ENCODE data around the gene TTI1. TPM values are rescaled to one million over a fixed set of nuclear protein-coding genes. Genes with fewer than 3 reads are reported as not detected.

The TTI1 gene
- total and polyA plus RNA-seq, 2 experiments from 2014 or later: 15.1 TPM

- Histone ChIP-seq H3K4me2 (peak overlapping the region; percentile 37), H3K9me2 (replicated peaks; ENCODE audit: insufficient read depth) (no peaks in the 10 kb centered on the region), H2AFZ (no peak overlapping the region), H3K4me3 (no peak overlapping the region), H3K27me3 (no peaks in the 10 kb centered on the region), H4K20me1 (ENCODE audit: insufficient read depth, poor library complexity, severe bottlenecking) (no peaks in the 10 kb centered on the region), H3K4me1 (ENCODE audit: insufficient read depth) (peaks cover 38% of the 10 kb centered on the region), H3K27ac (peak overlapping the region; percentile 81), H3K79me2 (peaks cover 39% of the 10 kb centered on the region), H3K9me3 (ENCODE audit: low read depth) (no peaks in the 10 kb centered on the region), H3K36me3 (replicated peaks; ENCODE audit: insufficient read depth, low read depth) (peaks cover 12% of the 10 kb centered on the region)
- no peak for DNase-seq (ENCODE audit: low spot score)
- WGBS (ENCODE audit: low lambda C conversion rate, missing lambda C conversion rate): 60% methylated on average over 3 of the region's 3 CpGs
- TF ChIP-seq EZH2phosphoT487 (IDR thresholded peaks at IDR 0.05; ENCODE audit: low read depth, severe bottlenecking, unreplicated experiment): no peak
- TF ChIP-seq EZH2 (IDR thresholded peaks at IDR 0.05; ENCODE audit: borderline replicate concordance): no peak
- TF ChIP-seq CTCF (IDR thresholded peaks at IDR 0.05; ENCODE audit: poor library complexity): no peak
Measured at GRCh38 chr20:38075161-38075998, 42.1 kb upstream of the TTI1 start.

- Histone ChIP-seq H3K79me2 (peaks cover 21% of the 10 kb centered on the region), H3K4me1 (ENCODE audit: insufficient read depth) (peaks cover 38% of the 10 kb centered on the region), H3K9me2 (replicated peaks; ENCODE audit: insufficient read depth) (no peaks in the 10 kb centered on the region), H4K20me1 (ENCODE audit: insufficient read depth, poor library complexity, severe bottlenecking) (no peaks in the 10 kb centered on the region), H3K4me2 (peak overlapping the region; percentile 22), H3K27me3 (no peaks in the 10 kb centered on the region), H3K27ac (peak overlapping the region; percentile 81), H3K9me3 (ENCODE audit: low read depth) (no peaks in the 10 kb centered on the region), H3K4me3 (no peak overlapping the region), H2AFZ (no peak overlapping the region), H3K36me3 (replicated peaks; ENCODE audit: insufficient read depth, low read depth) (peaks cover 5% of the 10 kb centered on the region)
- TF ChIP-seq EZH2 (IDR thresholded peaks at IDR 0.05; ENCODE audit: borderline replicate concordance) (no peak), EZH2phosphoT487 (IDR thresholded peaks at IDR 0.05; ENCODE audit: low read depth, severe bottlenecking, unreplicated experiment) (no peak), CTCF (IDR thresholded peaks at IDR 0.05; ENCODE audit: poor library complexity) (peak; percentile 70)
- DNase-seq (ENCODE audit: low spot score): peak; percentile 60
- WGBS (ENCODE audit: low lambda C conversion rate, missing lambda C conversion rate): 61% methylated on average over 5 of the region's 5 CpGs
Measured at GRCh38 chr20:38073307-38074071, 40.2 kb upstream of the TTI1 start.

- peaks cover 16% of the 10 kb centered on the region for H3K79me2 ChIP-seq
- no peak overlapping the region for H3K4me2 ChIP-seq
- H3K9me2 ChIP-seq (replicated peaks; ENCODE audit: insufficient read depth): no peaks in the 10 kb centered on the region
- no peaks in the 10 kb centered on the region for H3K27me3 ChIP-seq
- H4K20me1 ChIP-seq (ENCODE audit: insufficient read depth, poor library complexity, severe bottlenecking): no peaks in the 10 kb centered on the region
- no peak for DNase-seq (ENCODE audit: low spot score)
- H3K9me3 ChIP-seq (ENCODE audit: low read depth): no peaks in the 10 kb centered on the region
- TF ChIP-seq EZH2phosphoT487 (IDR thresholded peaks at IDR 0.05; ENCODE audit: low read depth, severe bottlenecking, unreplicated experiment) (no peak), EZH2 (IDR thresholded peaks at IDR 0.05; ENCODE audit: borderline replicate concordance) (no peak), CTCF (IDR thresholded peaks at IDR 0.05; ENCODE audit: poor library complexity) (no peak)
- H3K27ac ChIP-seq: peak overlapping the region; percentile 81
- WGBS (ENCODE audit: low lambda C conversion rate, missing lambda C conversion rate): 79% methylated on average over 1 of the region's 1 CpG
- H3K4me1 ChIP-seq (ENCODE audit: insufficient read depth): peaks cover 38% of the 10 kb centered on the region
- H3K36me3 ChIP-seq (replicated peaks; ENCODE audit: insufficient read depth, low read depth): peaks cover 5% of the 10 kb centered on the region
- H2AFZ ChIP-seq: no peak overlapping the region
- H3K4me3 ChIP-seq: no peak overlapping the region
Measured at GRCh38 chr20:38072898-38073297, 39.6 kb upstream of the TTI1 start.

Measured in hepatocyte (in vitro differentiated cells).